PFSK-1 (cell line): ENCODE results near the gene RCSD1.

Experiments
- FOXP2 ChIP-seq: optimal IDR thresholded peaks from 2 replicates; pipeline ENCODE3; 2011; ENCODE audit warnings: borderline replicate concordance, control low read depth, inconsistent platforms; ENCODE audit not compliant: insufficient read depth; ENCODE audit errors: extremely low read length, extremely low read depth
- POLR2AphosphoS5 ChIP-seq: IDR thresholded peaks from 2 replicates; pipeline ENCODE4 v1.6.1; 2012; ENCODE audit warnings: low read depth, mild to moderate bottlenecking, control low read depth, low read length, moderate library complexity
- REST ChIP-seq, 2 experiments: IDR thresholded peaks; 2 replicates each; pipeline versions ENCODE4 v1.6.1 to v1.8.0; 2011 to 2012; ENCODE audit warnings: low read depth in 2 of 2, low read length in 2 of 2, control low read depth in 1 of 2, inconsistent platforms in 1 of 2, mild to moderate bottlenecking in 1 of 2, moderate library complexity in 1 of 2; ENCODE audit not compliant: insufficient read depth in 1 of 2
- SIN3A ChIP-seq: IDR thresholded peaks from 2 replicates; pipeline ENCODE4 v1.6.1; 2012; ENCODE audit warnings: mild to moderate bottlenecking, low read length, moderate library complexity, borderline replicate concordance; ENCODE audit not compliant: insufficient read depth
- TAF1 ChIP-seq: IDR thresholded peaks from 2 replicates; pipeline ENCODE4 v1.6.1; 2012; ENCODE audit warnings: low read length, control low read depth, borderline replicate concordance; ENCODE audit not compliant: insufficient read depth

The RCSD1 gene

GRCh38 chr1:167711797-167712196 is 81.8 kb downstream of the RCSD1 start:
- no peak for TF ChIP-seq SIN3A
- TF ChIP-seq REST (IDR thresholded peaks at IDR 0.05; ENCODE audit: insufficient read depth in 1 of 2, low read depth in 2 of 2, low read length in 2 of 2) = no peak
- no peak for TF ChIP-seq POLR2AphosphoS5

- TF ChIP-seq REST (IDR thresholded peaks at IDR 0.05; ENCODE audit: insufficient read depth in 1 of 2, low read depth in 2 of 2, low read length in 2 of 2) (no peak), TAF1 (no peak), FOXP2 (no peak), POLR2AphosphoS5 (no peak), SIN3A (no peak)
Observed at GRCh38 chr1:167713330-167714081, 83.5 kb downstream of the RCSD1 start.

- TF ChIP-seq REST (IDR thresholded peaks at IDR 0.05; ENCODE audit: insufficient read depth in 1 of 2, low read depth in 2 of 2, low read length in 2 of 2) (no peak), SIN3A (no peak), TAF1 (no peak), FOXP2 (peak; percentile 47)
Observed at GRCh38 chr1:167714098-167714438, 84.0 kb downstream of the RCSD1 start.

GRCh38 chr1:167714439-167715156 is 84.6 kb downstream of the RCSD1 start:
- TF ChIP-seq POLR2AphosphoS5 (peak; percentile 61; the same call in 1 of the 2 replicates), SIN3A (peak; percentile 76; the same call in 1 of the 2 replicates), REST (IDR thresholded peaks at IDR 0.05; ENCODE audit: insufficient read depth in 1 of 2, low read depth in 2 of 2, low read length in 2 of 2) (no peak; a peak in 1 of 4 replicates)
